ENCODE measurements around the gene POLE.
A peak's percentile ranks its signal among the peaks of the same experiment; 100 is the strongest.

POLE gene, protein sequence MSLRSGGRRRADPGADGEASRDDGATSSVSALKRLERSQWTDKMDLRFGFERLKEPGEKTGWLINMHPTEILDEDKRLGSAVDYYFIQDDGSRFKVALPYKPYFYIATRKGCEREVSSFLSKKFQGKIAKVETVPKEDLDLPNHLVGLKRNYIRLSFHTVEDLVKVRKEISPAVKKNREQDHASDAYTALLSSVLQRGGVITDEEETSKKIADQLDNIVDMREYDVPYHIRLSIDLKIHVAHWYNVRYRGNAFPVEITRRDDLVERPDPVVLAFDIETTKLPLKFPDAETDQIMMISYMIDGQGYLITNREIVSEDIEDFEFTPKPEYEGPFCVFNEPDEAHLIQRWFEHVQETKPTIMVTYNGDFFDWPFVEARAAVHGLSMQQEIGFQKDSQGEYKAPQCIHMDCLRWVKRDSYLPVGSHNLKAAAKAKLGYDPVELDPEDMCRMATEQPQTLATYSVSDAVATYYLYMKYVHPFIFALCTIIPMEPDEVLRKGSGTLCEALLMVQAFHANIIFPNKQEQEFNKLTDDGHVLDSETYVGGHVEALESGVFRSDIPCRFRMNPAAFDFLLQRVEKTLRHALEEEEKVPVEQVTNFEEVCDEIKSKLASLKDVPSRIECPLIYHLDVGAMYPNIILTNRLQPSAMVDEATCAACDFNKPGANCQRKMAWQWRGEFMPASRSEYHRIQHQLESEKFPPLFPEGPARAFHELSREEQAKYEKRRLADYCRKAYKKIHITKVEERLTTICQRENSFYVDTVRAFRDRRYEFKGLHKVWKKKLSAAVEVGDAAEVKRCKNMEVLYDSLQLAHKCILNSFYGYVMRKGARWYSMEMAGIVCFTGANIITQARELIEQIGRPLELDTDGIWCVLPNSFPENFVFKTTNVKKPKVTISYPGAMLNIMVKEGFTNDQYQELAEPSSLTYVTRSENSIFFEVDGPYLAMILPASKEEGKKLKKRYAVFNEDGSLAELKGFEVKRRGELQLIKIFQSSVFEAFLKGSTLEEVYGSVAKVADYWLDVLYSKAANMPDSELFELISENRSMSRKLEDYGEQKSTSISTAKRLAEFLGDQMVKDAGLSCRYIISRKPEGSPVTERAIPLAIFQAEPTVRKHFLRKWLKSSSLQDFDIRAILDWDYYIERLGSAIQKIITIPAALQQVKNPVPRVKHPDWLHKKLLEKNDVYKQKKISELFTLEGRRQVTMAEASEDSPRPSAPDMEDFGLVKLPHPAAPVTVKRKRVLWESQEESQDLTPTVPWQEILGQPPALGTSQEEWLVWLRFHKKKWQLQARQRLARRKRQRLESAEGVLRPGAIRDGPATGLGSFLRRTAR (N-terminal part only)

DNA sequence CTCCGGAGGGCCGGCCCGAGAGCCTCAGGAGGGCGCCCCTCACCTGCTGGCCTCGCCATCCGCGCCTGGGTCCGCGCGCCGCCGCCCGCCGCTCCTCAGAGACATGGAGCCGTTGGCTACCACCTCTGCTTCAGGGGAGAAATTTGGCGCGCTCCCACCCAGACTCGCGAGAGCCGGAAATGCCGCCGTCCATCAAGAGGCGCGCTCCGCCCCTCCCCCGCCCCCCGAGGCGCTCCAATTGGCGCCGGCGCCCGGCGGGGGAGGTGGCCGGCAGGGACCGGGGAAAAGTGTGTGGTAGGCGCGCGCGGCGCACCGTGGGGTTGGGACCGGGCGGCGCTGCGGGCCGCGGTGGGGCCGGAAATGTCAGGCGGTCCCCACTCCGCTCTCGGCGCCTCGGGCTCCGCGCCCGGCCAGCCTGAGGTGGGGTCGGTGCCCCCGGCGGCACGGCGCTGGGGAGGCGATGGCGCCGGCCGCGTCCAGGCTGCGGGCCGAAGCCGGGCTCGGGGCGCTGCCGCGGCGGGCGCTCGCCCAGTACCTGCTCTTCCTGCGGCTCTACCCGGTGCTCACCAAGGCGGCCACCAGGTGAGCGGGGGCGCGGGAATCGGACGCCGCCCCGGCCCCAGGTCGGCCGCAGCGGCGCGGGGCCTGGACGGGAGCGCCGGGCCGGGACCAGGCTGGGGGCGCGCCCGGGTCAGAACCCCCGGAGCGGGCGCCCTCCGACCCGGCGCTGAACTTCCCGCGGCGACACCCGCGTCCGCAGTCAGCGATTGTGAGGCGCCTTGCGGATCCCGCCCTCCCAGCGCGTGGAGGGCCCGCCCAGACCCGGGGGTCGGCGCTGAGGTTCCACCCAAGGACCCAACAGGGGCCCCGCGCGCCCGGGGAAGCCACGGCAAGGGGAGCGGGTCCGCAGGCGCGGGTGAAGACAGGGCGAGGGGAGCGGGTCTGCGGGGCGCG lies at the start of gene POLE, which contains the start of gene PXMP2:
TSS of gene POLE (minus strand) at position 132 of the 954 bp plus-strand sequence. CDS start at position 105, 27 bp downstream.
TSS of gene PXMP2 (plus strand) at position 377 of the 954 bp plus-strand sequence. CDS start at position 461, 84 bp downstream.
- DNase-seq = peak; percentile 84

DNA sequence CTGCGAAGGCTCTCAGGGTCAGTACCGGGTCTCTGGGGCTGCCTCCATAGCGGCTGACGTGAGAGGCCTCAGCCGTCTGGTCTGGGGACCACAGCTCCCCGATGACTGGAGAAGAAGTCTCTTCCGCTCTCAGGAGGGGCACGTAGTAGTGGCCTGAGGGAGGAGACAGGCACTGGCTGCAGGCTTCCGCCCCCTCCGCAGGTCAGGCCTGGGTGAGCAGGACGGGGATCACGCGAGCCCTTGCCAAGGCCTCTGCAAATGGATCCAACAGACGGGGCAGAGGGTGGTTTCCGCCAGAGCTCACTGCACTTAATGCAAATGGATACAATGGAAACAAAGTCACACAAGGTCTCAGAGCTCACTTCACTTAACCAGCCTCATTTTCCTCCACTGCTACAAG lies 49.8 kb upstream of the POLE start:
- DNase-seq = no peak

DNA sequence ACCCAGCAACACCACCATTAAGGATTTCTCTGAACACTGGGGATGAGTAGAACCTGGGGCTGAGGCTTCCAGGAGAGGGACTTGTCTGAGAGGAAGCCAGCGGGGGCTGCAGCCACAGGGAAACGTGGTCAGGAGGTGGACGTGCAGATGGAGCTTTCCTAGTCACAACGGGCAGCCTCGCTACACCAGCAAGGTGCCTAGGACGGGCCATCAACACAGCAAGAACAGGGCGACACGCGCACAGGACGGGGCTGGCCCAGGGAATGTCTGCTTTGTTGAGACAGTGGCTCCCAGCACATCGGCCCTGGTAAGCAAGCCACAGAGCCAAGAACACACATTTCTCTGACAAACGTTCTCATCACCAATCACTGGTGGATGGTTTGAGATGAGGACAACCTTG lies 49.2 kb upstream of the POLE start:
- DNase-seq = no peak

DNA sequence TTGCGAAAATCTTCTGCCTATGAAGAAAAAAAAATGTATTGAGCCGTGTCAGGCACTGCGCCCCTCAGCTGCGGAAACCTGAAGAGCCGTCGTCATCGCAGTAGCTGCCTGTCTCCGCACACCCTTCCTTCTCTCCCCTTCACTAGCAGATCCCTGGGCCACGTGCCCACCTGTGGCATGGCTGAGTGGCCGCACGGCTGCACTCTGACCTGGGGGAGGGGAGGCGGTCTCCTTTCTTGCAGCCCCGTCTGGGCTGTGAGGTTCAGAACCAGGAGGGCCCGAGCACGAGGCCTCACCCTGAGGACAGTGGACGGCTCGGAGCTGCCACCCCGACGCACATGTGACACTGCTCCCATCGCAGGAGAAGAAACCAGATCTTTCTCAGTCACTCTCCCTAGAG lies 48.4 kb upstream of the POLE start:
- no peak for DNase-seq

DNA sequence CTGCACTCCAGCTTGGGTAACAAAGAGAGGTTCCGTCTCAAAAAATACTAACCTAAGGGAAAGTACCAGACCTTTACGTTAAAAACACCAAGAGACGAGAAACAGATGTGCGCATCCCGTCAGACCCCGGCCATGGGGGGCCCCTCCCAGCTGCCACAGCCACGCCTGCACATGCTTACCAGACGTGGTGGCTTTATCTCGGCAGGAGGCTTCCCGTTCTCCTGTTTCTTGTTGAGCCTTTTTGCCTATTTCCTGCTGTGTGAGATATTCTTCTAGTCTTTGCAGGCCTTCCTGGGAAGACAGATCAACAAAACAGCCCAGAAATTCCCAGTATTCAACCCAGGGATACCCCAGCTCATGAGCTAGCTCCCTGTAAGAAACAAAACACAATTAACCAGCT lies 47.1 kb upstream of the POLE start:
- no peak for DNase-seq

DNA sequence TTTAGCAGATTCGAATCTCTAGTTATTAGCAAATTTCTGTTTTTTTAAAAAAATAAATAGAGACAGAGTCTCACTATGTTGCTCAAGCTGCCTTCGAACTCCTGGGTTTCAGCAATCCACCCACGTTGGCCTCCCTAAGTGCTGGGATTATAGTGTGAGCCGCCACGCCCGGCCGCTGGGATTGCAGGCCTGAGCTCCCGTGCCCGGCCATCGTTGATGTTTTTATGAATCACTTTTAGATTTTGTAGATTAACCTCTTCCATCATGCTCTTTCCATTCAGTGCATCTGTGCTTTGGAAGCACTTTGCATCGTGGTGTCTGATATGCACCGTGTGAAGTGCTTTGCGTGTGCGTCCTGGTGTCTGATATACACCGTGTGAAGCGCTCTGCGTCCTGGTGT lies 44.4 kb upstream of the POLE start:
- no peak for DNase-seq

DNA sequence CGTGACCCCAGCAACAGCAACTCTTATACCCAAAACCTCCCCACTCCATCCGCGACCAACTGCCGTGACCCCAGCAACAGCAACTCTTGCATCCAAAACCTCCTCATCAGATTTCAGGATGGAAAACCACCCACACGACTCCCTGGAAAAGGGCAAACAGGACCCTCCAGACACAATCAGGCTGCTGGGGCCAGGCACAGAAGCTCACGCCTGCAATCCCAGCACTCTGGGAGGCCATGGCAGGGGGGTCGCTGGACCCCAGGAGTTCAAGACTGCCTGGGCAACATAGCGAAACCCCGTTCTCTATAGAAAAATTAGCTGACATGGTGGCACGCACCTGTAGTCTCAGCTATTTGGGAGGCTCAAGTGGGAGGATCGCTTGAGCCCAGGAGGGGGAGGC lies 43.2 kb upstream of the POLE start:
- no peak for DNase-seq

DNA sequence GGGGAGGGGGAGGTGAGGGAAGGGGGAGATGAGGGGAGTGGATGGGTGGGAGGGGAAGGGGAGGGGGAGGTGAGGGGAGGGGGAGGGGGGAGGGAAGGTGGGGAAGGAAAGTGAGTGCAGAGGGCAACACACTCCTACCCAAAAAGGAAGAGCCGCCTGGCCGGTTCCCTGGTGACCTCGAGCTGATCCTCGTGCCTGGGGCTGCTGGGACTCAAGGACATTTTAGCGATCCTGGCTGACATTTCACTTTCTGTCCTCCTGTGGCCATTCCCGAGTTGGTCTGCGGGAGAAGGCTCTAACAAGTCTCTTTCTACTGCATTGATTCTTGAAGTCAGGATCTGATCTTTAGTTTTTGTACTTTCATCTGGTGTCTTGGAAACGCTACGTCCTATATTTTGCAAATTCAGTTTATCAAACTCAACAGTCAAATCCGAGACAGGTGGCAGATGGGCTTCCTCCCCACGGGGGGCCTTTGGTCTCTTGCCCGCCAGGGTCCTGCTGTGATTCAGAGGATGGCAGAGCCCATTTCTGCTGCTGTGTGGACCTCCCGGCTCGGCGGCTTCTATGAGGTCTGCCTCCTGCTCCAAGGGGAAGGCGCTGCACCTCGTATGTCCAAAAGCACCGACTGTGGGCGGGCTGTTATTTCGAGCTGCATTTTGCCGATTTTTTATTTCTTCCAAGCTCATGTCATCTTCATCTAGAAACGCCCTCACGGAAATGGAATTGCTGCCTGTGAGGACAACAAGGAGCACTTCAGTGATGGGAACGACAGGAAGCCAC lies 42.6 kb upstream of the POLE start:
- DNase-seq = no peak

DNA sequence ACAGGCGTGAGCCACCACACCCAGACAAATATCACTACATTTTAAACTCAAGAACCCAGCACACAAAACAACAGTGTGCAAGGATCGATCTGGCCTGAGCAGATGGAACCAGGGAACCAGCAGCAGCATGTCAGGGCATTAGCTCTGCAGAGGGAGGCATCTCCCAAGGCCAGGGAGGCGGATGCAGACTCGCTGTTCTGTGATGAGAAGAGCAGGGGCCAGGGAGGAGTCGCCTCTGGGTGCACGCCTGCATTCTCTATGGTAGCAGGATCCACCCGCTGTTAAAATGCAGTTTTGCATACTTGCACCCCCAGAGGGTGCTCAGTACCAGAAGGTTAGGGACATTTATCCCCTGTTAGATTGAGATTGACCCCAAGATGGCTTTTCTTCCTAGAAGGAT lies 41.4 kb upstream of the POLE start:
- DNase-seq = no peak

DNA sequence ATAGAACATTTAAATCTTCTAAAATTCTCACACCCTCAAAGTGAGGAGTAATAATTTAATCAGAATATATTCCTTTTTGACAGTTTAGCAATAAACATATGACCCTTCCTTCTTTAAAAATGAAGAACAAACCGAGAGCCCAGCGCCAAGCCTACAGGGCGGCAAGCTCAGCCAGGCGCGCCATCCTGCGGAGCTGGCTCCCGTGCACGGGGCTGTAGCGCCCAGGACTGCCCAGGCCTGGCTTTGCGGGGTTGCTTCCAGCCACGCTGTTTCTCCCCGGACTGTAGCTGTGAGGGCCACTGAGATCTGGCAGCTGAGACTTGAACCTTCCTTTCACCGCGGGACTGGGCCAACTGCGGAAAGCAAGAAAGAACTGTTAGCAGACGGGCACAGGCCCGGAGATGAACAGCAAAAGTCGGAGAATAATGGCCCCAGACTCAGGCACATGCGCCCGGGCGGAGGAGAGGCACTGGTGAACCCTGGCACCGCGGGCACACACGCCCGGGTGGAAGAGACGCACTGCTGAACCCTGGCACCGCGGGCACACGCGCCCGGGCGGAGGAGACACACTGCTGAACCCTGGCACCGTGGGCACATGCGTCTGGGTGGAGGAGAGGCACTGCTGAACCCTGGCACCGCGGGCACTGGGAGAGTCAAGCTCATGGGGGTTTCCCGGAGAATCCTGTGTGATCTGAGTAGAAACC lies 40.1 kb upstream of the POLE start:
- no peak for DNase-seq

DNA sequence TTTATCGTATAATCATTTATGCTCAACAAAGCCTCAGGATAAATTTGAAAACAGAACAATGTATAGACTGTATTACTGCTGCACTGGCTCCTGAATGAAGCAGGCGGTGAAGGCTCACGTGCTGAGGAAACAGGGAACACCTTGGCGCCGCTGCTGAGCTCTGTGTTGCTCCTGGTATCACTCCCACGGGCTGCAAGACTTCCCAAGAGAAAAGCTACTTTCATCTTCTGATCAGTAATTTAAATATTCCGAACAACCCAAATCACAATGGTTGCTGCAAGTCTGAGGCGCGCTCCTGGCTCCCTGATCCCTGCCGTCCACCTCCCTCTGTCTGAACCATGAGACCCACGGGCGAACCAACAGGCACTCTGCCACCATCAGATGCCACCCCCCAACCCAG lies 39.2 kb upstream of the POLE start:
- no peak for DNase-seq

DNA sequence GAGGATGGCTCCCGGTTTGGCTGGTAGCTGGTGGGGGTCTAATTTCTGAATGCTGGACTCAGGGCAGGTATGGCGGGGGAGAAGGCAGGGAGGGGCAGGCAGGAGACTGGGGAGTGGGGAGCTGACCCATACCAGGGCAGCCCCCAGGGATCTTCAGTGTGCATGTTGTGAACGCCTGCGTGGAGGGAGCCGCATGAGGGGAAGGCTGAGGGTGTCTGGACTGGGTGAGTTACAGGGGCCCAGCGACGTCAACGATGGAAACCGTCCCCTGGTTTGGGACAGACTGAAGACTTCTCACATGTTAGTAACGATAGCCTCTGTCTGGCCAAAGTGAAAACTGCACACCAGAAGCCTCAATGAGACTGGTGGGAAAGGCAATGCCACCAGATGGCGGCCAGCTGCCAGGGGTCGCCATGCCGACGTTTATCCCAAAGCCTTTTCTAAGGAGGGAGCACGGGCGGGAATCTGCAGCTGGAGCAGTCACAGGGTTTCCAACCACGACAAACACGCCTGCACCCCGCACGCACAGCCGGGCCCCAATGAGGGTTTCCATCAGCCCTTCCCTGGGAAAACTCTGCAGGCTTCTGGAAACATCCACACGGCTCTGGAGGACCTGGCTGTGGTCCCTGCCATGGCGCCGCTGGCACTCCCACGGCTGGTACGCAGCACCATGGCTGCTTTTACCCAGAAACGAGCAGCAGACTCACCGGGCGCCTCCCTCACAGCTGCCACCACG lies 37.5 kb upstream of the POLE start:
- no peak for DNase-seq

DNA sequence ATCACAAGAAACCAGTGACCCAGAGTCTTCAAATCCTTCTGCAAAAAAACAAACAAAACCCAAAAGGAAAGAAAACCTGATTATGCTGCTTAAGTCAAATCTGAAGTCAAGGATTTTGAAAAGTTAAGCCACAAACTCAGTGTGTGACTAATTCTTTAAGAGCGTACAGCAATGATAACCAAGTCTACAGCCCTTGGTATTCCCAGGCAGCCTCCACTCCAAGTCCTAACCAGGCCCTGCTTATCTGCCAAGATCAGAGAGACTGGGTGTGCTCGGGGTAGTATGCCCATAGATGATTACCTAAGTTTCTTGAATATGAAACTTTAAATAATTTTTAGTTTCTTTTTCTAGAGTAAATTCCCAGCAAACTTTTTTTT lies 36.6 kb upstream of the POLE start:
- no peak for DNase-seq

DNA sequence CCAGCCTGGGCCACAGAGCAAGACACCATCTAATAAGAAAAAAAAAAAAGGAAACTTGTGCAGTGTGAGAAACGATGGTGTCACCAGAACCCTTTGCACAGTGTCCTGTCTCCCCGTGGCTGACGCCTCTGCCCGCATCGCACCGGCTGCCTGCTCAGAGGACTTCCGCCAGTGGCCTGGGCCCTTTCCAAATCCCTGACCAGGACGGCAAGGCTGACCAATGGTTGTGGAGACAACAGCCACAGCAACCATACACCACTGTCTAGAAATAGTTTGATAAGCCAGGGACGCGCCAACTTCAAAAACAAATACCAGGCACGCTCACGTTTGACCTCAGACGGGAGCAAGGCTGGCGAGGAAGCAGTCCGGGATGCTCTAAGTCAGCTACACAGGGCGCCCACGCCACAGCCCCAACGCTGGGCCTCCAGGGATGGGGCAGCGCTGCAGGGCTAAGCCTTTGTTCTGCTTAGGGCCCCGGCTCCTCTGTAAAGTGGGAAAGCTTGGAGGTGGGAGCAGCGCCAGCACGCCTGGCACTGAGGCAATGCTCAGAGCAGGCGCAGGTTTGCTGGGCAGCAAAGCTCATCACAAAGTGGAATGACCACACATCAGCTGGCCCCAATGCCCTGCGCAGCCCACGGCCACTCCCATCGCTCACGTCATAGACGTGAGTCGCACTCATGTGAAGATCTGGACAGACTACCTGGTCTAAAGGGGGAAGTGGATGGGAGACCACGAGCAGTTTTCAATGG lies 36.0 kb upstream of the POLE start:
- no peak for DNase-seq

DNA sequence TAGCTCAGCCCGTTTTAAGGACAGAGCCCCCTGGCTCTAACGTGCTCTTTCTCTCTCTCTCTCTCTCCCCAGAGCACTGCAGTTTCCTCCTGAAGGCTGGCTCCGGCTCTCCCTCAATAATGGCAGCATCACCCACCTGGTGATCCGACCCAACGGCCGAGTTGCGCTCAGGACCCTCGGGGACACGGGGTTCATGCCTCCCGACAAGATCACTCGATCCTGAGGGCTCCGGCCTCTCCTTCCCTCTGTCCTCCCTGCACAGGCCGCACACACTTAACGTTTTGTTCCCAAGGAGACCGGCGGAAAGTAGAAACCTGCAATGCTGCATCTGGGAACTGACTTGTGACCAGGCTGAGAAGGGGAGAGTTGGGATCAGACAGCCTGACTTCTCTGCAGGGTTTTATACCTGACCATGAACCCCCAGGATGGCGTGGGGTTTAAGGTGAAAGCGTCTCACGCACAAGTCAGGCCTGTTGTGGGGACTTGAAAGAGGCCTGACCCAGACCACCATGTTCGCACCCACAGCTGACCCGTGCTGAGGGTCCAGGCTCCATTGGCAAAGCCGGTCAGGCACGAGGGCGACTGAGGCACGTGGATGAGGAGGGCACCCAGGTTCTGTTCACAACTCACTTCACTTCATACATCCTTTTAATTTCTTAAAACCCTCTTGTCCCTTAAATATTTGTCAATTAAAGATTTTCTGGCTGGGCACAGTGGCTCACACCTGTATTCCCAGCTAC lies 33.6 kb upstream of the POLE start:
- no peak for DNase-seq

DNA sequence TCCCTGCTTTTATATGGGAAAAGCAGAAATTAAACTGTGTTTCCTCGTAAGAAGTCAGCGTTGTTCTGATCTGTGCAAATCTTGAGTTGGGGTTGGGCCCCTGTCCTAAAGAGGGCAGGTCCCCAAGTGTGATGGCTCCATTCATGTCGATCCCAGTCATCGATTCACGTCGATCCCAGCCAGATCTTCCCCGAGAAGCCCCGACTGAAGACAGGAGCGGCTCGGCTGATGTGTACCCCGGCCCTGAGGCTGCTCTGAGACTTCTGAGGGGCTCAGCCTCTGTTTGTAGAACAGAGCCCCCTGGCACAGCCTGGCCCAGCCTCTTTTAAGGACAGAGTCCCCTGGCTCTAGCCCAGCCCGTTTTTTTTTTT lies 32.8 kb upstream of the POLE start:
- no peak for DNase-seq

DNA sequence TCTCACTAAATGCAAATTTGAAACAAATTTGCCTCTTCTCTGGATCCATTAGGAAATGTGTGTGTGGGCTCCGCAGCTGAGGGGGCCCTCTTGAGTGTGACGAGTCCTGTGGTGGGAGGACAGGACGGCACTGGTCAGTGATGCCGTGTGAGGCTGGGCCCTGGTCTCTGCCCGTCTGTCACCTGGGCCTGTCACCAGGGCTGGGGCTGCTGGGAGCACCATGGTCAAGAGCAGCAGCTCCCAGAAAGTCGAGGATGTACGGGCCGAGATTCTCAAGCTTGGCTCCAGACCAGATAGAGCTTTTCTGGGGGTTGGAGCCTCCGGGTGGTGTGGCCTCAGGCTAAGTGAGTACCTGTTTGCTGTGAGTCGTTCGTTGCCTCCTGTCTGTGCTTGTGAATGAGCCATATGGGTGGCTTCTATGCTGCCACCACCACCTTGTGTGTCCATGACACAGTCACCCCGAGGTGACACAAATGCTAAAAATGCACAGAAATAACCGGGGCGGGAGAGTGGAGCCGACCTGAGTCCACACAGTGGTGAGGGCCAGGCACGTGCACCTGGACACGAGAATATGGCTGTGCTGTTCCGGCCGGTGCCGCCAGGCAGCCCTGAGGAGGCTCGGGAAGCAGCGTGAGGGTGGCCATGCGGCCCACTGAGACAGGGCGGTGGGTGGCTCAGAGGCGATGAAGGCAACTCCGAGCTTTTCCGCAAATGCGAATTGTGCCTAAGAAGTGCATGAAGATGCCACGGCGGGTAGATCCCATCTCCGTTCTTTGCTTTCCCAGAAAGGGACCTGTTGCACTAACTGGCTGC lies 32.2 kb upstream of the POLE start:
- DNase-seq = no peak
